Measurements from ENCODE around the gene LMBR1L. TPM values are rescaled to one million over a fixed set of nuclear protein-coding genes. Genes with fewer than 3 reads are reported as not detected.
A peak's percentile ranks its signal among the peaks of the same experiment; 100 is the strongest.

The LMBR1L gene
- total and polyA plus RNA-seq, 2 of the 13 experiments (the other 11 are each of a cell fraction or from before 2014, with no cell fraction given): 12.2 to 65.9 TPM

DNA sequence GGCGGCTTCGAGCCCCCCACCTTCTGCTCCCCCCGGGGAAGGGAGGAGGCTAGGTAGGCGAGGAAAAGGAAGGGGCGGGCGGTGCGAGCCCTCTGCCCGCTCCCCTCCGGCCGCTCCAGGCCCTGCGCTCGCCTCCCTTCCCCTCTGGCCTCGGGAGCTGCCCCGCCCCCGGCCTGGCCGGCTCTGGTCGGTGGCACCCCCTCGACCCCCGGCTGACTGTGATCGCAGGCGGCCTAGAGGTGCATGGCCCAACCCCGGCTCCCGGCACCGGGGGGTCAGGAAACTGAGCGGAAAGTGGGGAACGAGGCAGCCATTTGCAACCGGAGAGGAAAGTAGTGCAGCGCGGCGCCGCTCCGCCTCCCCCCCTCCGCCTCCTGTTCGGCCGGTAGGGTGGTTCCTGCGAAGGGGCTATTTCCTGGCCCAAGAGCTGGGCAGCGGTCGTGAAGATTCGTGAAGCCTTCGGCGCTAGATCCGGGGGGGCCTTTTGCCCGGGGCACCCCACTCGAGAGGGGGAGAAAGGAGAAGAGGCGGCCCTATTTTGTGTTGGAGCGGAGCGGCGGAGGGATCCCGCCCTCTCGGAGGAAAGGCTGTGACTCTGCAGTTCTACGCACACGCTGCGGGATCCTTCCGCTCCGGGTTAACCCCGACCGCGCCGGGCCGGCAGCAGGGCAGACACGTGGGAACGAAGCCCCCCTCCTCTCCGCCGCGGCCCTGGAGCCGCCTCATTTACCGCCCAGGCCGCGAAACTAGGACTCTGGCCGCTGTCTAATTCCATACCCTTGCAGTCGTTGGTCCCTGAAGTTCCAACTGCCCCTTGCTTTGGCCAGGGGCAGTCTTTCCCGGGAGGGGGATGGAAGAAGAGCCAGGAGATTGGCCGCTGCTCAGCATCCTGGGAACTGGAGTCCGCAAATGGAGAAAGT lies 50.1 kb downstream of the LMBR1L start, which contains the start of gene KMT2D (continued):
- TF ChIP-seq, protein P1, sequence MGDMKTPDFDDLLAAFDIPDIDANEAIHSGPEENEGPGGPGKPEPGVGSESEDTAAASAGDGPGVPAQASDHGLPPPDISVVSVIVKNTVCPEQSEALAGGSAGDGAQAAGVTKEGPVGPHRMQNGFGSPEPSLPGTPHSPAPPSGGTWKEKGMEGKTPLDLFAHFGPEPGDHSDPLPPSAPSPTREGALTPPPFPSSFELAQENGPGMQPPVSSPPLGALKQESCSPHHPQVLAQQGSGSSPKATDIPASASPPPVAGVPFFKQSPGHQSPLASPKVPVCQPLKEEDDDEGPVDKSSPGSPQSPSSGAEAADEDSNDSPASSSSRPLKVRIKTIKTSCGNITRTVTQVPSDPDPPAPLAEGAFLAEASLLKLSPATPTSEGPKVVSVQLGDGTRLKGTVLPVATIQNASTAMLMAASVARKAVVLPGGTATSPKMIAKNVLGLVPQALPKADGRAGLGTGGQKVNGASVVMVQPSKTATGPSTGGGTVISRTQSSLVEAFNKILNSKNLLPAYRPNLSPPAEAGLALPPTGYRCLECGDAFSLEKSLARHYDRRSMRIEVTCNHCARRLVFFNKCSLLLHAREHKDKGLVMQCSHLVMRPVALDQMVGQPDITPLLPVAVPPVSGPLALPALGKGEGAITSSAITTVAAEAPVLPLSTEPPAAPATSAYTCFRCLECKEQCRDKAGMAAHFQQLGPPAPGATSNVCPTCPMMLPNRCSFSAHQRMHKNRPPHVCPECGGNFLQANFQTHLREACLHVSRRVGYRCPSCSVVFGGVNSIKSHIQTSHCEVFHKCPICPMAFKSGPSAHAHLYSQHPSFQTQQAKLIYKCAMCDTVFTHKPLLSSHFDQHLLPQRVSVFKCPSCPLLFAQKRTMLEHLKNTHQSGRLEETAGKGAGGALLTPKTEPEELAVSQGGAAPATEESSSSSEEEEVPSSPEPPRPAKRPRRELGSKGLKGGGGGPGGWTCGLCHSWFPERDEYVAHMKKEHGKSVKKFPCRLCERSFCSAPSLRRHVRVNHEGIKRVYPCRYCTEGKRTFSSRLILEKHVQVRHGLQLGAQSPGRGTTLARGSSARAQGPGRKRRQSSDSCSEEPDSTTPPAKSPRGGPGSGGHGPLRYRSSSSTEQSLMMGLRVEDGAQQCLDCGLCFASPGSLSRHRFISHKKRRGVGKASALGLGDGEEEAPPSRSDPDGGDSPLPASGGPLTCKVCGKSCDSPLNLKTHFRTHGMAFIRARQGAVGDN (CRISPR knock-in tag; IDR thresholded peaks at IDR 0.05): peak; percentile 93
- TF ChIP-seq ZNF33A (CRISPR knock-in tag; IDR thresholded peaks at IDR 0.05; ENCODE audit: borderline replicate concordance) (no peak; the same call in 1 of the 2 replicates), NFIC (IDR thresholded peaks at IDR 0.05; ENCODE audit: low read length) (no peak), ZNF34 (CRISPR knock-in tag; IDR thresholded peaks at IDR 0.05; ENCODE audit: borderline replicate concordance) (0 out of 2 replicates have a peak, but pooled peaks have one; percentile 19), ZNF496 (CRISPR knock-in tag; IDR thresholded peaks at IDR 0.05; ENCODE audit: insufficient replicate concordance) (no peak), ZNF589 (CRISPR knock-in tag; conservative IDR thresholded peaks at IDR 0.05) (peak; percentile 81), ZNF431 (CRISPR knock-in tag; IDR thresholded peaks at IDR 0.05; ENCODE audit: borderline replicate concordance, low read depth) (0 out of 2 replicates have a peak, but pooled peaks have one; percentile 21), REPIN1 (CRISPR knock-in tag; IDR thresholded peaks at IDR 0.05; ENCODE audit: borderline replicate concordance, low read depth) (peak; percentile 84), ZNF143 (CRISPR knock-in tag; IDR thresholded peaks at IDR 0.05) (peak; percentile 88), PHF5A (CRISPR knock-in tag; IDR thresholded peaks at IDR 0.05; ENCODE audit: low read depth, unreplicated experiment) (peak; percentile 47), ZNF367 (CRISPR knock-in tag; IDR thresholded peaks at IDR 0.05; ENCODE audit: borderline replicate concordance) (peak; percentile 23; the same call in 1 of the 2 replicates), XBP1 (CRISPR knock-in tag; IDR thresholded peaks at IDR 0.05) (peak; percentile 10; the same call in 1 of the 2 replicates), ZKSCAN5 (CRISPR knock-in tag; IDR thresholded peaks at IDR 0.05) (peak; percentile 59; the same call in 1 of the 2 replicates)
- TF ChIP-seq, protein P2, sequence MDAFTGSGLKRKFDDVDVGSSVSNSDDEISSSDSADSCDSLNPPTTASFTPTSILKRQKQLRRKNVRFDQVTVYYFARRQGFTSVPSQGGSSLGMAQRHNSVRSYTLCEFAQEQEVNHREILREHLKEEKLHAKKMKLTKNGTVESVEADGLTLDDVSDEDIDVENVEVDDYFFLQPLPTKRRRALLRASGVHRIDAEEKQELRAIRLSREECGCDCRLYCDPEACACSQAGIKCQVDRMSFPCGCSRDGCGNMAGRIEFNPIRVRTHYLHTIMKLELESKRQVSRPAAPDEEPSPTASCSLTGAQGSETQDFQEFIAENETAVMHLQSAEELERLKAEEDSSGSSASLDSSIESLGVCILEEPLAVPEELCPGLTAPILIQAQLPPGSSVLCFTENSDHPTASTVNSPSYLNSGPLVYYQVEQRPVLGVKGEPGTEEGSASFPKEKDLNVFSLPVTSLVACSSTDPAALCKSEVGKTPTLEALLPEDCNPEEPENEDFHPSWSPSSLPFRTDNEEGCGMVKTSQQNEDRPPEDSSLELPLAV (CRISPR knock-in tag; conservative IDR thresholded peaks at IDR 0.05; ENCODE audit: low read depth): no peak; the same call in 1 of the 2 replicates
- TF ChIP-seq, protein P3, sequence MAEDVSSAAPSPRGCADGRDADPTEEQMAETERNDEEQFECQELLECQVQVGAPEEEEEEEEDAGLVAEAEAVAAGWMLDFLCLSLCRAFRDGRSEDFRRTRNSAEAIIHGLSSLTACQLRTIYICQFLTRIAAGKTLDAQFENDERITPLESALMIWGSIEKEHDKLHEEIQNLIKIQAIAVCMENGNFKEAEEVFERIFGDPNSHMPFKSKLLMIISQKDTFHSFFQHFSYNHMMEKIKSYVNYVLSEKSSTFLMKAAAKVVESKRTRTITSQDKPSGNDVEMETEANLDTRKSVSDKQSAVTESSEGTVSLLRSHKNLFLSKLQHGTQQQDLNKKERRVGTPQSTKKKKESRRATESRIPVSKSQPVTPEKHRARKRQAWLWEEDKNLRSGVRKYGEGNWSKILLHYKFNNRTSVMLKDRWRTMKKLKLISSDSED (CRISPR knock-in tag; IDR thresholded peaks at IDR 0.05): no peak
- TF ChIP-seq, protein P4, sequence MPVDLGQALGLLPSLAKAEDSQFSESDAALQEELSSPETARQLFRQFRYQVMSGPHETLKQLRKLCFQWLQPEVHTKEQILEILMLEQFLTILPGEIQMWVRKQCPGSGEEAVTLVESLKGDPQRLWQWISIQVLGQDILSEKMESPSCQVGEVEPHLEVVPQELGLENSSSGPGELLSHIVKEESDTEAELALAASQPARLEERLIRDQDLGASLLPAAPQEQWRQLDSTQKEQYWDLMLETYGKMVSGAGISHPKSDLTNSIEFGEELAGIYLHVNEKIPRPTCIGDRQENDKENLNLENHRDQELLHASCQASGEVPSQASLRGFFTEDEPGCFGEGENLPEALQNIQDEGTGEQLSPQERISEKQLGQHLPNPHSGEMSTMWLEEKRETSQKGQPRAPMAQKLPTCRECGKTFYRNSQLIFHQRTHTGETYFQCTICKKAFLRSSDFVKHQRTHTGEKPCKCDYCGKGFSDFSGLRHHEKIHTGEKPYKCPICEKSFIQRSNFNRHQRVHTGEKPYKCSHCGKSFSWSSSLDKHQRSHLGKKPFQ (CRISPR knock-in tag; IDR thresholded peaks at IDR 0.05; ENCODE audit: insufficient replicate concordance): peak; percentile 80
